HepG2 (cell line): ENCODE results near the gene KCND2. TPM values are rescaled to one million over a fixed set of nuclear protein-coding genes. Genes with fewer than 3 reads are reported as not detected.

Source experiments
- ATAC-seq: fragments of 200-7000 bp; cut with Tn5 transposase; 3 replicates; pipeline ENCODE4 v1.9.1; 2020; ENCODE audit warnings: mild to moderate bottlenecking, moderate library complexity
- BruUV-seq: library from RNA; stranded (reverse); fragments of 400-500 nt; replicated peaks from 2 replicates; lab custom pipeline; 2021; lab: Mats Ljungman, UMichigan
- CTCF ChIA-PET: fragments of 300-600 bp; formaldehyde crosslinking; extraction: SDS; loops from one replicate; lab custom pipeline; 2021; ENCODE audit warnings: low total read pairs, inconsistent platforms, low intra/inter-chr PET ratio; lab: Yijun Ruan, JAX
- POLR2A ChIA-PET: fragments of 350-600 bp; sonication (Branson Sonifier 250); formaldehyde crosslinking; loops from one replicate; lab custom pipeline; 2020; ENCODE audit warnings: antibody characterized with exemption, inconsistent platforms; lab: Yijun Ruan, JAX
- DNase-seq: peaks from one replicate; pipeline ENCODE4 v3.0.0-alpha.2; 2015; ENCODE audit warnings: low spot score
- FAIRE-seq: peaks from 3 replicates; lab custom pipeline; 2011; peaks lifted over from hg19 to GRCh38; lab: Jason Lieb, UNC
- H2AFZ ChIP-seq: one replicate; pipeline ENCODE4 v1.6.1; 2011; ENCODE audit warnings: low read length, inconsistent platforms
- H3K27ac ChIP-seq: fragments of 300-600 bp; 3 replicates; pipeline ENCODE4 v1.8.0; 2011; ENCODE audit warnings: mixed run types, mild to moderate bottlenecking, mixed read lengths, low read length, inconsistent platforms; ENCODE audit not compliant: insufficient read depth; ENCODE audit errors: extremely low read length
- H3K27me3 ChIP-seq, 2 experiments: fragments of 200-600 bp in 1 of 2; 2 replicates in 1 of 2; 3 replicates in 1 of 2; pipeline versions ENCODE4 v1.6.0 to v1.8.0; 2011; ENCODE audit warnings: low read length in 2 of 2, mild to moderate bottlenecking in 2 of 2, moderate library complexity in 2 of 2, inconsistent platforms in 1 of 2; ENCODE audit not compliant: insufficient read depth in 2 of 2, control insufficient read depth in 1 of 2
- H3K36me3 ChIP-seq, 2 experiments: fragments of 200-600 bp in 1 of 2; replicated peaks in 1 of 2; 2 replicates in 1 of 2; 3 replicates in 1 of 2; pipeline versions ENCODE4 v1.5.1 to v1.8.0; 2011; ENCODE audit warnings: low read length in 2 of 2, inconsistent platforms in 1 of 2; ENCODE audit not compliant: insufficient read depth in 2 of 2, control insufficient read depth in 1 of 2
- H3K4me1 ChIP-seq: 2 replicates; pipeline ENCODE4 v1.5.1; 2012; ENCODE audit warnings: low read length, inconsistent platforms; ENCODE audit not compliant: insufficient read depth
- H3K4me2 ChIP-seq: 2 replicates; pipeline ENCODE4 v1.6.0; 2011; ENCODE audit warnings: low read depth, low read length, inconsistent platforms
- H3K4me3 ChIP-seq, 3 experiments: fragments of 200-600 bp in 1 of 3; sonication (generic), shearing (Covaris generic) in 1 of 3; replicated peaks in 1 of 3; 2 replicates each; pipeline ENCODE4 v1.5.1; 2011 to 2016; ENCODE audit warnings: low read length in 3 of 3, inconsistent platforms in 2 of 3, low read depth in 2 of 3, mild to moderate bottlenecking in 2 of 3, control low read depth in 1 of 3, mixed read lengths in 1 of 3; ENCODE audit not compliant: insufficient read depth in 1 of 3
- H3K79me2 ChIP-seq: one replicate; pipeline ENCODE4 v1.6.1; 2011; ENCODE audit warnings: low read length, inconsistent platforms; ENCODE audit not compliant: insufficient read depth
- H3K9ac ChIP-seq: 2 replicates; pipeline ENCODE4 v1.6.0; 2011; ENCODE audit warnings: mild to moderate bottlenecking, low read depth, low read length, inconsistent platforms; ENCODE audit not compliant: insufficient read depth
- H3K9me3 ChIP-seq: 2 replicates; pipeline ENCODE4 v1.5.1; 2012; ENCODE audit warnings: mild to moderate bottlenecking, low read length
- H4K20me1 ChIP-seq: 2 replicates; pipeline ENCODE4 v1.6.0; 2011; ENCODE audit warnings: inconsistent platforms, mild to moderate bottlenecking, low read length, moderate library complexity; ENCODE audit not compliant: insufficient read depth
- AHDC1 ChIP-seq: sonication (generic); formaldehyde crosslinking; IDR thresholded peaks from 2 replicates; pipeline ENCODE4 v1.5.1; 2020; ENCODE audit warnings: mild to moderate bottlenecking, missing genetic modification reagents, borderline replicate concordance
- ATF3 ChIP-seq: sonication (generic); formaldehyde crosslinking; IDR thresholded peaks from 2 replicates; pipeline ENCODE4 v1.4.0; 2020; ENCODE audit warnings: missing genetic modification reagents
- CSRNP2 ChIP-seq: sonication (generic); formaldehyde crosslinking; conservative IDR thresholded peaks from 2 replicates; pipeline ENCODE4 v1.8.0; 2022; ENCODE audit warnings: low read depth, missing genetic modification reagents
- RBM22 ChIP-seq: fragments of 200-400 bp; formaldehyde crosslinking; optimal IDR thresholded peaks from 2 replicates; pipeline ENCODE3; 2017; ENCODE audit warnings: mild to moderate bottlenecking, low read length, moderate library complexity
- YY1 ChIP-seq: IDR thresholded peaks from 2 replicates; pipeline ENCODE4 v1.6.1; 2011; ENCODE audit warnings: low read length, low read depth, moderate library complexity, mild to moderate bottlenecking; ENCODE audit not compliant: insufficient read depth, insufficient replicate concordance
- ZBTB34 ChIP-seq: sonication (generic); formaldehyde crosslinking; IDR thresholded peaks from 2 replicates; pipeline ENCODE4 v1.8.0; 2022; ENCODE audit warnings: mild to moderate bottlenecking, missing genetic modification reagents
- ZMAT3 ChIP-seq: sonication (generic); formaldehyde crosslinking; conservative IDR thresholded peaks from 2 replicates; pipeline ENCODE4 v1.7.0; 2021; ENCODE audit warnings: missing genetic modification reagents
- ZNF235 ChIP-seq: sonication (generic); formaldehyde crosslinking; IDR thresholded peaks from 2 replicates; pipeline ENCODE4 v1.8.1; 2023; ENCODE audit warnings: mild to moderate bottlenecking, missing genetic modification reagents, borderline replicate concordance
- ZNF256 ChIP-seq: sonication (generic); formaldehyde crosslinking; conservative IDR thresholded peaks from 2 replicates; pipeline ENCODE4 v1.4.0; 2020; ENCODE audit warnings: missing genetic modification reagents
- ZNF451 ChIP-seq: sonication (generic); formaldehyde crosslinking; IDR thresholded peaks from 2 replicates; pipeline ENCODE4 v1.5.0; 2020; ENCODE audit warnings: mild to moderate bottlenecking, missing genetic modification reagents
- ZNF512 ChIP-seq: sonication (generic); formaldehyde crosslinking; IDR thresholded peaks from 2 replicates; pipeline ENCODE4 v1.4.0; 2020; ENCODE audit warnings: mild to moderate bottlenecking, missing genetic modification reagents
- ZNF562 ChIP-seq: sonication (generic); formaldehyde crosslinking; IDR thresholded peaks from 2 replicates; pipeline ENCODE4 v1.8.0; 2022; ENCODE audit warnings: missing genetic modification reagents, borderline replicate concordance
- ZNF660 ChIP-seq: sonication (generic); formaldehyde crosslinking; IDR thresholded peaks from 2 replicates; pipeline ENCODE4 v1.5.1; 2020; ENCODE audit warnings: mild to moderate bottlenecking, low read depth, missing genetic modification reagents, borderline replicate concordance
- WGBS: methylation state at CpG from one replicate; pipeline ENCODE4 v1.1.6; 2017; ENCODE audit warnings: low lambda C conversion rate; 5-methylcytosine and 5-hydroxymethylcytosine counted together
- in situ Hi-C: cut with HindIII; loops from 2 replicates; pipeline ENCODE4 v1.10.0; 2017; ENCODE audit warnings: low pct_unique_long_range_greater_than_20kb; ENCODE audit not compliant: extremely low pct_ligation_motif_present
- intact Hi-C: fragments of 100-400 bp; cut with micrococcal nuclease; formaldehyde crosslinking; loops from one replicate; pipeline ENCODE4 v1.10.0; 2022; ENCODE audit not compliant: unreplicated experiment
- polyA plus RNA-seq, 8 experiments: library from polyadenylated mRNA; depleted of rRNA in 3 of 8; stranded (reverse) in 7 of 8; unstranded in 1 of 8; fragments of >200 nt; fragmentation: Illumina TruSeq in 4 of 8; extraction: Trizol in 4 of 8; gene quantifications; 2 replicates each; pipeline versions ENCODE4 v1.2.1 to v1.2.3, GENCODE V29; 2011 to 2016; ENCODE audit warnings: low read depth in 4 of 8, missing spikeins in 1 of 8, mixed read lengths in 1 of 8; ENCODE audit not compliant: insufficient read depth in 1 of 8
- total RNA-seq, 5 experiments: library from RNA; depleted of rRNA; stranded (reverse); fragments of >200 nt; fragmentation: Illumina TruSeq; extraction: Trizol; gene quantifications; 2 replicates each; pipeline ENCODE4 v1.2.3, GENCODE V29; 2016; ENCODE audit warnings: low read depth in 1 of 5

The KCND2 gene
- total and polyA plus RNA-seq, 2 of the 13 experiments (the other 11 are each of a cell fraction or from before 2014, with no cell fraction given), result not detected

- Histone ChIP-seq H3K27ac (no peak overlapping the region), H3K79me2 (no peaks in the 10 kb centered on the region), H3K4me2 (no peak overlapping the region), H4K20me1 (no peaks in the 10 kb centered on the region), H2AFZ (no peak overlapping the region), H3K4me1 (no peaks in the 10 kb centered on the region), H3K9ac (no peak overlapping the region), H3K36me3 (no peaks in the 10 kb centered on the region), H3K9me3 (no peaks in the 10 kb centered on the region), H3K27me3 (no peaks in the 10 kb centered on the region), H3K4me3 (no peak overlapping the region)
- DNase-seq (no peak), FAIRE-seq (no peak), ATAC-seq (no peak)
- ChIA-PET POLR2A (no interaction called here), CTCF (no interaction called here)
- in situ Hi-C loops, result no loop called here
- BruUV-seq, result no TSS peak
- intact Hi-C loops, result no loop called here
- WGBS, result 0% methylated on average over 1 of the region's 1 CpG
- no peak for TF ChIP-seq ZBTB34
- no peak for TF ChIP-seq ZNF660 (CRISPR knock-in tag)
- no peak for TF ChIP-seq AHDC1 (CRISPR knock-in tag)
- TF ChIP-seq ZMAT3, result no peak
- TF ChIP-seq ZNF451 (CRISPR knock-in tag), result no peak
- no peak for TF ChIP-seq CSRNP2 (CRISPR knock-in tag)
- TF ChIP-seq ATF3 (CRISPR knock-in tag), result no peak
- TF ChIP-seq RBM22, result no peak
- TF ChIP-seq ZNF562, result no peak
- no peak for TF ChIP-seq ZNF512 (CRISPR knock-in tag)
- TF ChIP-seq ZNF256 (CRISPR knock-in tag), result no peak
- no peak for TF ChIP-seq ZNF235 (CRISPR knock-in tag)
- no peak for TF ChIP-seq YY1
Measured at GRCh38 chr7:120431016-120431415, 158.0 kb downstream of the KCND2 start.
